Caco-2 (cell line): Measurements from ENCODE around the gene EEF1A1. TPM values are rescaled to one million over a fixed set of nuclear protein-coding genes. Genes with fewer than 3 reads are reported as not detected.
"Not testable (repeated sequence)": the region's sequence is repeated elsewhere in the genome, so short reads cannot be mapped to it uniquely, and the experiment has no call there.

Source experiments
- BruUV-seq: library from RNA; stranded (reverse); fragments of 400-500 nt; replicated peaks from 2 replicates; lab custom pipeline; 2021; lab: Mats Ljungman, UMichigan
- CTCF ChIA-PET: fragments of 300-600 bp; sonication (Branson Sonifier 250); formaldehyde crosslinking; loops from one replicate; lab custom pipeline; 2022; ENCODE audit warnings: antibody characterized with exemption; lab: Charles Lee
- POLR2A ChIA-PET: fragments of 300-600 bp; sonication (Branson Sonifier 250); formaldehyde crosslinking; loops from one replicate; lab custom pipeline; 2022; ENCODE audit warnings: antibody characterized with exemption; lab: Charles Lee
- DNase-seq, 2 experiments: peaks; one replicate each; pipeline versions ENCODE4 v3.0.0 to v3.0.0-alpha.2; 2020 to 2022
- H3K27me3 ChIP-seq: replicated peaks from 2 replicates; pipeline ENCODE4 v1.6.0; 2011; ENCODE audit warnings: low read length; ENCODE audit not compliant: control insufficient read depth, insufficient read depth
- H3K36me3 ChIP-seq: 2 replicates; pipeline ENCODE4 v1.5.1; 2011; ENCODE audit warnings: low read length; ENCODE audit not compliant: control insufficient read depth, insufficient read depth
- H3K4me1 ChIP-seq: fragments of 250-450 bp; sonication (Bioruptor Pico); 2 replicates; pipeline ENCODE4 v1.5.1; 2020; ENCODE audit warnings: mild to moderate bottlenecking
- H3K4me3 ChIP-seq: 2 replicates; pipeline ENCODE4 v1.5.1; 2011; ENCODE audit warnings: low read depth, mild to moderate bottlenecking, control low read depth, low read length
- H3K9me3 ChIP-seq: fragments of 250-450 bp; sonication (Bioruptor Pico); 2 replicates; pipeline ENCODE4 v1.5.1; 2020; ENCODE audit warnings: mild to moderate bottlenecking, moderate library complexity
- H3K27ac Mint-ChIP-seq: one replicate; pipeline ENCODE4 v1.8.0; 2022; ENCODE audit warnings: mixed read lengths; ENCODE audit not compliant: unreplicated experiment
- H3K27me3 Mint-ChIP-seq: one replicate; pipeline ENCODE4 v1.8.0; 2022; ENCODE audit warnings: mixed read lengths; ENCODE audit not compliant: insufficient read depth, unreplicated experiment
- H3K36me3 Mint-ChIP-seq: one replicate; pipeline ENCODE4 v1.8.0; 2022; ENCODE audit warnings: mild to moderate bottlenecking, mixed read lengths; ENCODE audit not compliant: insufficient read depth, unreplicated experiment
- H3K4me1 Mint-ChIP-seq: one replicate; pipeline ENCODE4 v1.8.0; 2022; ENCODE audit warnings: low read depth, mixed read lengths; ENCODE audit not compliant: unreplicated experiment
- H3K4me3 Mint-ChIP-seq: one replicate; pipeline ENCODE4 v1.8.0; 2022; ENCODE audit warnings: mild to moderate bottlenecking, moderate library complexity, mixed read lengths; ENCODE audit not compliant: unreplicated experiment
- H3K9me3 Mint-ChIP-seq: one replicate; pipeline ENCODE4 v1.8.0; 2022; ENCODE audit warnings: mixed read lengths; ENCODE audit not compliant: unreplicated experiment
- intact Hi-C: fragments of 100-400 bp; cut with micrococcal nuclease; formaldehyde crosslinking; loops from one replicate; pipeline ENCODE4 v1.10.0; 2022; ENCODE audit not compliant: unreplicated experiment
- total RNA-seq: library from RNA; stranded (reverse); gene quantifications from 2 replicates; pipeline ENCODE4 v1.2.3, GENCODE V29; 2022
- TF ChIP-seq, protein P1 (sequence below), 2 experiments: fragments of 200-600 bp in 1 of 2; IDR thresholded peaks; 1 replicate in 1 of 2; 2 replicates in 1 of 2; pipeline versions ENCODE4 v1.5.1 to v1.8.0; 2011 to 2022; ENCODE audit warnings: antibody characterized with exemption in 1 of 2, control low read depth in 1 of 2, inconsistent platforms in 1 of 2, low read depth in 1 of 2, low read length in 1 of 2, mild to moderate bottlenecking in 1 of 2, moderate library complexity in 1 of 2; ENCODE audit not compliant: insufficient read depth in 1 of 2, severe bottlenecking in 1 of 2, unreplicated experiment in 1 of 2

Gene EEF1A1
- total RNA-seq, 1 experiment from 2014 or later: 9,491 TPM

DNA sequence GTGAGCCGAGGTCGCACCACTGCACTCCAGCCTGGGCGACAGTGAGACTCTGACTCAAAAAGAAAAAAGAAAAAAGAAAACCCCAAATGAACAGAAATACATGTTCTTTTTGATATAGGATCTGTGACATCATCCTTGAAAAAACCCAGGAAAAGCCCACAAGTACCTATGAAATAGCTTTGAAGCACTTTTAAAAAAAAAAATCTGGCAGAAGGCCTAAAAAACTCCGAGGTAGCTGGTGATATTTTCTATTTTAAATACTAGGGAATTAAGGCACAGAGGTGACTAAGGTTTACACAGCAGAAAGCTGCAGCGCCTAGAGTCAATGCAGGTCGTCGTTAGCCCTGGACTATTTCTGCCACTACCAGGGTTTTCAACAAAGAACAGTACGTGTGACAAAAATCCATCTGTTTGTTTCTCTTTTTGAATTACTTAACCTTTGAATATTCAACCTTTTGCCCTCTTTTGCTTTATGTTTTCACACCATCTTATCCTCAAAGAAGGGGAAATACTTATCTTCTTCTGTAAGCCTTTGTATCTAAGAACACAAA lies 39.4 kb upstream of the EEF1A1 start:
- Histone ChIP-seq H3K36me3 (no peaks in the 10 kb centered on the region), H3K4me3 (no peak overlapping the region), H3K4me1 (peaks cover 51% of the 10 kb centered on the region), H3K27me3 (no peaks in the 10 kb centered on the region), H3K9me3 (no peaks in the 10 kb centered on the region)
- no peaks in the 10 kb centered on the region for H3K27me3 Mint-ChIP-seq
- H3K27ac Mint-ChIP-seq: peak overlapping the region; percentile 64
- BruUV-seq: no TSS peak
- intact Hi-C loops: loop anchor here (1.0 kb wide), 1 partner anchor 39 kb away; the partner anchor contains the start of gene EEF1A1
- H3K4me3 Mint-ChIP-seq: peak overlapping the region; percentile 11
- H3K9me3 Mint-ChIP-seq: no peaks in the 10 kb centered on the region
- POLR2A ChIA-PET: no interaction called here
- CTCF ChIA-PET: no interaction called here
- H3K36me3 Mint-ChIP-seq: peaks cover 8% of the 10 kb centered on the region
- H3K4me1 Mint-ChIP-seq: peaks cover 19% of the 10 kb centered on the region
- DNase-seq: peak; percentile 42 to 43
- TF ChIP-seq, protein P1, sequence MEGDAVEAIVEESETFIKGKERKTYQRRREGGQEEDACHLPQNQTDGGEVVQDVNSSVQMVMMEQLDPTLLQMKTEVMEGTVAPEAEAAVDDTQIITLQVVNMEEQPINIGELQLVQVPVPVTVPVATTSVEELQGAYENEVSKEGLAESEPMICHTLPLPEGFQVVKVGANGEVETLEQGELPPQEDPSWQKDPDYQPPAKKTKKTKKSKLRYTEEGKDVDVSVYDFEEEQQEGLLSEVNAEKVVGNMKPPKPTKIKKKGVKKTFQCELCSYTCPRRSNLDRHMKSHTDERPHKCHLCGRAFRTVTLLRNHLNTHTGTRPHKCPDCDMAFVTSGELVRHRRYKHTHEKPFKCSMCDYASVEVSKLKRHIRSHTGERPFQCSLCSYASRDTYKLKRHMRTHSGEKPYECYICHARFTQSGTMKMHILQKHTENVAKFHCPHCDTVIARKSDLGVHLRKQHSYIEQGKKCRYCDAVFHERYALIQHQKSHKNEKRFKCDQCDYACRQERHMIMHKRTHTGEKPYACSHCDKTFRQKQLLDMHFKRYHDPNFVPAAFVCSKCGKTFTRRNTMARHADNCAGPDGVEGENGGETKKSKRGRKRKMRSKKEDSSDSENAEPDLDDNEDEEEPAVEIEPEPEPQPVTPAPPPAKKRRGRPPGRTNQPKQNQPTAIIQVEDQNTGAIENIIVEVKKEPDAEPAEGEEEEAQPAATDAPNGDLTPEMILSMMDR (IDR thresholded peaks at IDR 0.05; ENCODE audit: insufficient read depth in 1 of 2, low read depth in 1 of 2, low read length in 1 of 2, severe bottlenecking in 1 of 2, unreplicated experiment in 1 of 2): no peak

DNA sequence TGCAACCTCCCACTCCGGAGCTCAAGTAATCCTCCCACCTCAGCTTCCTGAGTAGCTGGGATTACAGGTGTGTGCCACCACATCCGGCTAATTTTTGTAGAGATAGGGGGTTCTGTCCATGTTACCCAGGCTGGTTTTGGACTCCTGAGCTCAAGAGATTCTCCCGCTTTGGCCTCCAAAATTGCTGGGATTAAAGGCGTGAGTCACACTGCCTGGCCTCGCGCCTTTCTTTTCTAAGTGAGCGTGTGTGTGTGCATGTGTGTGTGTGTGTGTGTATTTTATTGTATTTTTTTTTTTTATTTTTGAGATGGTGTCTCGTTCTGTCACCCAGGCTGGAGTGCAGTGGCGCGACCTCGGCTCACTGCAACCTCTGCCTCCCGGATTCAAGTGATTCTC lies 38.6 kb upstream of the EEF1A1 start:
- H3K36me3 ChIP-seq, H3K36me3 Mint-ChIP-seq, H3K4me3 Mint-ChIP-seq, H3K9me3 Mint-ChIP-seq, POLR2A ChIA-PET, H3K27me3 ChIP-seq, intact Hi-C loops, H3K4me3 ChIP-seq, DNase-seq, BruUV-seq, H3K9me3 ChIP-seq, H3K27me3 Mint-ChIP-seq: not testable (repeated sequence)
- H3K4me1 ChIP-seq: peaks cover 42% of the 10 kb centered on the region
- CTCF ChIA-PET: interaction anchor here (0.6 kb wide), 1 partner anchor 21 kb away, joined by 3 read pairs; no protein-coding TSS in a partner anchor
- H3K27ac Mint-ChIP-seq: peak overlapping the region; percentile 31
- H3K4me1 Mint-ChIP-seq: peaks cover 17% of the 10 kb centered on the region

DNA sequence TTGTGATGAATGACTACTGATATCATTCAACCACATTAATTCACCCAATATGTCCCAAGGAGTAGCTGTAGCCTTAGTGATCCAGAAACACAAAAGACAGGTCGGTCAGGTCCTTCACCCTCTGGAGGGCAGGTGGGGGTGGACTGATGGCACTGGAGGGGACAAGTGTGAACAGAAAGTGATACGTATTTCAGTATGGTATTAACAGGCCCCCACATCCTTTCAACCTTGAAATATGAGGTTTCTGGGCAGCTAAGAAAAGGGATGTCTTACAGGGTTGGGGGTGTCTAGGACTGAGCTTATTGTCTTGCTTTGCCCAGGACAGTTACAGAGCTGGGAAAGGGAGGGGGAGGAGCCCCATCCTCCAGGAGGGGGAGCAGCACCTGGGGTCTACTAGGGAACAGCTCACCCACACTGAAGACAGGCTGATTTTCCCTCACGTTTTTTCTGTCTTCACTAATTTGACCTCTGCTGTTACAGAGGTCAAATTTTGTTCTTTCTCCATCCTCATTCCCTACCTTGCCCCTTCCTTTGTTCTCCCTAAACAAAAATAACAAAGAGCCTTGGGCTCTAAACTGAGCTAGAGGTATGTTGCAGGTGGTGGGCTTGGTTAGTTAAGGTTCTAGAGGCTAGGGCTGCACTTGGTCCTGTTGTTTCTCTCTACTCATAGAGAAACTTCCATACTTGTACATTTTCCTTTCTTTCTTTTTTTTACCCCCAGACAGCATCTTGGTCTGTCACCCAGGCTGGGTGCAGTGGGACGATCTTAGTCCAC lies 38.0 kb upstream of the EEF1A1 start:
- BruUV-seq: no TSS peak
- Histone ChIP-seq H3K4me1 (peaks cover 37% of the 10 kb centered on the region), H3K36me3 (no peaks in the 10 kb centered on the region), H3K4me3 (no peak overlapping the region), H3K9me3 (no peaks in the 10 kb centered on the region), H3K27me3 (no peaks in the 10 kb centered on the region)
- Mint-ChIP-seq H3K4me3 (no peak overlapping the region), H3K36me3 (peaks cover 2% of the 10 kb centered on the region), H3K27me3 (no peaks in the 10 kb centered on the region), H3K9me3 (no peaks in the 10 kb centered on the region), H3K27ac (peak overlapping the region; percentile 31), H3K4me1 (peaks cover 11% of the 10 kb centered on the region)
- ChIA-PET CTCF (interaction anchor here (0.6 kb wide), 1 partner anchor 22 kb away, joined by 3 read pairs; no protein-coding TSS in a partner anchor), POLR2A (no interaction called here)
- intact Hi-C loops: no loop called here
- TF ChIP-seq, protein P1 (IDR thresholded peaks at IDR 0.05; ENCODE audit: insufficient read depth in 1 of 2, low read depth in 1 of 2, low read length in 1 of 2, severe bottlenecking in 1 of 2, unreplicated experiment in 1 of 2): no peak
- peak in 1 of 2 experiments; percentile 17 for DNase-seq
